GM12891 (cell line): ENCODE results near the gene VAMP5.

Experiments used
- POLR2A ChIP-seq: IDR thresholded peaks from 2 replicates; pipeline ENCODE4 v1.6.1; 2011; ENCODE audit warnings: low read depth, low read length, control low read depth
- POLR2AphosphoS5 ChIP-seq: IDR thresholded peaks from 2 replicates; pipeline ENCODE4 v1.6.1; 2011; ENCODE audit warnings: low read depth, low read length, control low read depth
- POU2F2 ChIP-seq: IDR thresholded peaks from 2 replicates; pipeline ENCODE4 v1.6.1; 2011; ENCODE audit warnings: low read depth, mild to moderate bottlenecking, control low read depth, low read length, moderate library complexity
- SPI1 ChIP-seq: IDR thresholded peaks from 2 replicates; pipeline ENCODE4 v1.6.1; 2011; ENCODE audit warnings: low read depth, low read length, control low read depth
- TAF1 ChIP-seq: IDR thresholded peaks from 2 replicates; pipeline ENCODE4 v1.6.1; 2011; ENCODE audit warnings: low read depth, low read length, control low read depth

DNA sequence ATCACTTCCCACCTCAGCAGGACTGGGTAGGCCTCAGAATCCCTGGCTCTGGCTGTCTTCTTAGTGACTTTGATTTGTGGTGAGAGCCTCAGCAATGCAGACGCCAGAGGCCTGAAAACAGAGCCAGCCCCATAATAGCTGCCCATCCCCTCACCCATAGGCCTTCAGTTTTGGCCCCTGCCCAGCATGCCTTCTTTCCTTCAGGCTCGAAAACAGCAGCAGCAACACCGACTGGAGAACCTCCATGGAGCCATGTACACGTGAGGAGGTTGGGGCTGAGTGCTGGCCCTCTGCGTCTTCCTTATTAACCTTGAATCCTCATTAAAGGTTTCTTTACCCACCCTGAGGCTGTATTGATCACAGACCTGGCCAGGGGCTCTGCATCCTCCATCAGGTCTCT, 13.0 kb downstream of the VAMP5 start:
- TF ChIP-seq POLR2A, result no peak
- TF ChIP-seq POU2F2, result no peak
- no peak for TF ChIP-seq POLR2AphosphoS5
- no peak for TF ChIP-seq TAF1
- no peak for TF ChIP-seq SPI1
